NCI-H748 treated with DMSO at 0.1 percent for 48 hours (cell line): Measurements from ENCODE around the gene NME4.

Experiments
- DNase-seq: peaks from one replicate; lab custom pipeline; 2025; lab: John Stamatoyannopoulos, UW

The NME4 gene

DNA sequence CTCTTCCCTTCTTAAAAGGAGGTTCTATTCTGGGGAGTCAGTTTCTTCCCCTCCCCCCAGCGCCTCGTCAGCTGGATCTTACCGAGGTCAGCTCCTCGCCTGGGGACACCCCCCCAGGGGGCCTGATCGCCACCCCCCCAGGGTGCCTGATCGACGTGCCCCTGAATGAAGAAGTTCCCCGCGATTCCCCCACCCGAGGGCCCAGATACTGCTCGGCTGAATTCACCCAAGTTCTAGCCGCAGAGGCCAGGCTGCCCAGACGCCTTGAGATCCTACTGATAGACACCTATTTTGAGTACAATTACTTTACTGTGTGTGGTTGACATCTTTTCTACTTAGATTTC lies 29.9 kb downstream of the NME4 start:
- no peak for DNase-seq

DNA sequence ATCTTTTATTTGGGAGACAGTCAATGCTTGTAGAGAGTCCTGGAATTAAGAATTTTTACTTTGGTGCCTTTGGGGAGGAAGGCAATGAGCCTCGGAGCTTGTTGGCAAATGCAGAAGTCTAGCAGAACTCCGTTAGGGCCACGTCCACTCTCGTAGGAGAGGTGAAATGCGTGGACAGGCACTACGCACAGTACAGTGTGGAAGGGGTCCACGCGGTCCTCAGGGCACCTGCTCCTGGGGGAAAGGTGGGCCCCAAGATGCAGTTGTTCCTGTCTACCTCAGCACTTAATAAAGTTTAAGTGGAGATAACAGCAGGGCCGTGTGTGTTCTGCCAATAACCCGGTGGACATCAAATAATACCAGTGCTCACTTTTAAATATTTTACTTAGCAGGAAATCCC lies 30.3 kb downstream of the NME4 start:
- no peak for DNase-seq

DNA sequence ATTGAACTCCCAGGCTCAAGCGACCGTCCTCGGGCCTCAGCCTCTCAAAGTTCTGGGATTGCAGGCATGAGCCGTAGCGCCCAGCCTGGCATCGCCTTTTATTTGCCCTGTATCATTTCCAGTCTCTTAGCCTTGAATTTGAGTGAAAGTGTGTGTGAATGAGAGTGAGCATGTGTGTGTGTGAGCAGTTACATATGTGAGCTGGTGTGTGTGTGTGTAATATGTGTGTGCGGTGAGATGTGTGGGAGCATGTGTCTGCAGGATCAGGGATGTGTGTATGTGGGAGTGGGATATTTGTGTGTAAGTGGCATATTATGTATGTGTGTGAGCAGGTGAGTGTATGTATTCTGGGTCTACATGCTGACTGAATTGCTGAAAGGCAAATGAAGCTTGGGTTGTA lies 33.9 kb downstream of the NME4 start:
- no peak for DNase-seq

DNA sequence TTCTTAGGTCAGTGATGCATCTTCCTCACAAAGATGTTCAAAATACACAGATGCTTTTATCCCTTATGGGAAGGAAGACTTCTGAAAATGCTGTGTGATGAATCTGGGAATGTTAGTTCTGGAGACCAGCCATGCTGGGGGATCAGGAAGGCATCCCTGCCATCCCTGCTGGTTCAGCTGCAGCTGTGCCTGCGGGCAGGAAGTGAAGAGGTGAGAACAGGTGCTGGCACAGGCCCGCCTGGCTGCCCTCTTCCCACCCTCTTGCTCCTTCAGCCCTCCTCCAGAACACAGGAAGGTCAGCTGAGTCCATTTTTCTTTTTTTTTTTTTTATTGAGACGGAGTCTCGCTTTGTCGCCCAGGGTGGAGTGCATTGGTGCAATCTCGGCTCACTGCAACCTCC lies 43.6 kb downstream of the NME4 start:
- DNase-seq, result no peak

DNA sequence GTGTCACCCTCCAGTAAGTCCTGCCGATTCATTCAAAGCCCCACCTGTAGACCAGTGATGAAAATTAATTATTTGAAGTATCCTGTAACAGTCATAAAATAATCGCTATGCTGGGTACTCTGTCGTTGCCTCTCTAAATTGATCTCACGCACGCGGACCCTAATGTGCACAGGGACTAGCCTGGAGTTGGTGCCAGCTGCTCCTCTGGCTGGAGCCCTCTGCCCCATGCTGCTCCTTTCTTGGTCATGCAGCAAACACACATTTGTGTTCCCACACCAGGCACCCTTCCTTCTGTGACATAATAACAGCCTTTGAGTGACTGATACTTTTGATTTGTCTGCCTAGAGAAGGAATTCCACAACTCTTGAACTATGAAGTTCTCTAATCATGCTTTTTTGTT lies 44.4 kb downstream of the NME4 start:
- no peak for DNase-seq

DNA sequence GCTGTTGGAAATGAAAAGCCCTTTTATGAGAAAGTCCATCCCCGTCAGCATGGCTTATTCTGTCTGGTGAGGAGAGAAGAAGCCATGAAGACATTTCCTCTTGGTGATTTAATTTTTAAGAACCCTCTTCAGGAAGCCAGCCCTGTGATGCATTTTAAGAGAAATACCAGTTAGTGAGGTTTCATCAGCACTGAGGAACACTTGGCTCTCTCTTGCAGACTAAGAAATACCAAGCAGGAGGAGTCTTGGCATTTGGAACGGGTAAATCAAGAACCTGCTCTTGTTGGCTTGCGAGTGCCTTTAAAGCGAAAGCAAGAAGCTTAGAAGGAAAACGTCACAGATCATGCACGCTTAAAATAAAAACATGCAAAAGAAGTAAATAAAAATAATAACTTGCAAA lies 46.0 kb downstream of the NME4 start:
- no peak for DNase-seq

DNA sequence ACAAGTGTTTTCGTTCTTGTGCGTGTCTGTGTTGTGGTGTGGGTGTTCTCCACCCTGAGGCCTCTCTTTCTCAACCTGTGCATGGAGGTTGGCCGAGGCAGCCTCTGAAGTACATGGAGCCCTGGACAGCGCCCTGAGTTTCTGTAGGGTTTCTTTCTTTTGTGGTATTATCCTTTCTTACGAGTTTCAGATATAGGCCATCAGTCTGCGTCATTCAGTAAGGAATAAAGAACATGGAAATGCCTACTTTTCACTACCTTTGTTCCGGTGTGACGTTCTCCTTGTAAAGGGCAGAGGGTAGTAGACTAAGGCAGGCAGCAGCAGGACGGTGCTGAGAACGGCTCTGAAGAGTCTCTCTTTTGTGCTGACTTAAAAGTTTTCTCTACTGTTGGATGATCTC lies 47.0 kb downstream of the NME4 start:
- no peak for DNase-seq

DNA sequence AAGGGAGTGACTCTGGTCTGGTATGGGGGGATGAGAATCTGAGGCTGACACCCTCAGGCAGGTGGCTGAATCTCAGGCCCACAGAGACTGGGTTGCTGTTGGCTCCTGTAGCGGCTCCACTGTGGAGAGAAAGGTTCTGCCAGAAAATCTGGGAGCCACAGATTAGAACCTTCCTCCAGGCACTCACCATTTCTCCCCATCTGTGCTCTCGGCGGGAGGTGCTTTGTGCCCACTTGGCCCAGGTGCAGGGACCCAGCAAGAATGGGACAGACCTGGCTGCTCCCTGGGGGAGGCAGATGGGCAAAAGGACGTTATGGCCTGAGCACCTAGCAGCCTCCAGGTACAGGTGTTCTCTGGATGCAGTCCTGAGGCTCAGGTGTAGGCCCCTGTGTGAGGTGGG lies 48.6 kb downstream of the NME4 start:
- no peak for DNase-seq
